ENCODE measurements around the gene NTRK2.

NTRK2 gene

GRCh38 chr9:84828046-84828445, 158.5 kb downstream of the NTRK2 start:
- TF ChIP-seq CTCF (IDR thresholded peaks at IDR 0.05): no peak
- no peak for DNase-seq (ENCODE audit: low spot score)
- no peak overlapping the region for H3K4me3 ChIP-seq
- no peak overlapping the region for H3K27ac ChIP-seq

- H3K27ac ChIP-seq: no peak overlapping the region
- no peak for DNase-seq (ENCODE audit: low spot score)
- no peak overlapping the region for H3K4me3 ChIP-seq
- no peak for TF ChIP-seq CTCF (IDR thresholded peaks at IDR 0.05)
Observed at GRCh38 chr9:84829471-84829870, 159.9 kb downstream of the NTRK2 start.

- no peak for TF ChIP-seq CTCF (IDR thresholded peaks at IDR 0.05)
- DNase-seq (ENCODE audit: low spot score): no peak
- Histone ChIP-seq H3K4me3 (no peak overlapping the region), H3K27ac (no peak overlapping the region)
Observed at GRCh38 chr9:84829997-84830696, 160.6 kb downstream of the NTRK2 start.

GRCh38 chr9:84831377-84831776, 161.8 kb downstream of the NTRK2 start:
- TF ChIP-seq CTCF (IDR thresholded peaks at IDR 0.05): no peak
- no peak overlapping the region for H3K4me3 ChIP-seq
- H3K27ac ChIP-seq: no peak overlapping the region
- DNase-seq (ENCODE audit: low spot score): no peak

- no peak for TF ChIP-seq CTCF (IDR thresholded peaks at IDR 0.05)
- H3K27ac ChIP-seq: no peak overlapping the region
Observed at GRCh38 chr9:84832453-84832852, 162.9 kb downstream of the NTRK2 start.

GRCh38 chr9:84834426-84834825, 164.9 kb downstream of the NTRK2 start:
- no peak for TF ChIP-seq CTCF (IDR thresholded peaks at IDR 0.05)
- no peak for DNase-seq (ENCODE audit: low spot score)
- H3K27ac ChIP-seq: no peak overlapping the region
- no peak overlapping the region for H3K4me3 ChIP-seq

More at GRCh38 chr9:84832453-84832852, 162.9 kb downstream of the NTRK2 start:
- no peak overlapping the region for H3K4me3 ChIP-seq
- DNase-seq (ENCODE audit: low spot score): no peak

GRCh38 chr9:84835745-84836144, 166.2 kb downstream of the NTRK2 start:
- TF ChIP-seq CTCF (IDR thresholded peaks at IDR 0.05): no peak
- Histone ChIP-seq H3K27ac (no peak overlapping the region), H3K4me3 (no peak overlapping the region)
- no peak for DNase-seq (ENCODE audit: low spot score)
